H1 (cell line): ENCODE data around the gene NNMT. TPM values are rescaled to one million over a fixed set of nuclear protein-coding genes. Genes with fewer than 3 reads are reported as not detected.

Experiments
- CHD1 ChIP-seq: IDR thresholded peaks from 2 replicates; pipeline ENCODE4 v1.6.1; 2012; ENCODE audit warnings: low read depth, low read length, improper control_type of control experiment
- GTF2F1 ChIP-seq: IDR thresholded peaks from 2 replicates; pipeline ENCODE4 v1.6.1; 2012; ENCODE audit warnings: low read depth, low read length, improper control_type of control experiment, borderline replicate concordance
- HDAC2 ChIP-seq, 2 experiments: fragments of 300-600 bp in 1 of 2; sonication (generic) in 1 of 2; IDR thresholded peaks; 2 replicates each; pipeline ENCODE4 v1.6.1; 2011 to 2012; ENCODE audit warnings: low read depth in 2 of 2, low read length in 2 of 2, mild to moderate bottlenecking in 2 of 2, moderate library complexity in 2 of 2, borderline replicate concordance in 1 of 2, inconsistent platforms in 1 of 2
- SIN3A ChIP-seq, 2 experiments: IDR thresholded peaks in 1 of 2; conservative IDR thresholded peaks in 1 of 2; 2 replicates each; pipeline ENCODE4 v1.6.1; 2011 to 2012; ENCODE audit warnings: low read length in 2 of 2, improper control_type of control experiment in 1 of 2, low read depth in 1 of 2, mild to moderate bottlenecking in 1 of 2
- SRF ChIP-seq: IDR thresholded peaks from 2 replicates; pipeline ENCODE4 v1.6.1; 2011; ENCODE audit warnings: mild to moderate bottlenecking, low read depth, low read length, moderate library complexity
- polyA plus RNA-seq, 7 experiments: library from polyadenylated mRNA; depleted of rRNA in 3 of 7; stranded (reverse) in 5 of 7; unstranded in 2 of 7; fragments of >200 nt in 5 of 7; fragments of 200-250 nt in 2 of 7; gene quantifications; 1 replicate in 5 of 7; 2 replicates in 1 of 7; 4 replicates in 1 of 7; pipeline versions ENCODE4 v1.2.1 to v1.2.3, GENCODE V29; 2011 to 2013; ENCODE audit warnings: missing spikeins in 2 of 7, mixed read lengths in 2 of 7
- total RNA-seq: library from RNA; stranded (reverse); fragmentation: NEBNext Ultra II Directional; extraction: Animal tissue kit (Norgen Biotek cat#: 25700); gene quantifications from 2 replicates; pipeline ENCODE4 v1.2.1, GENCODE V29; 2021
- TF ChIP-seq, protein P1 (sequence below): IDR thresholded peaks from 2 replicates; pipeline ENCODE4 v1.6.1; 2011; ENCODE audit warnings: low read length, improper control_type of control experiment
- TF ChIP-seq, protein P2 (sequence below): fragments of 300-600 bp; sonication (generic); IDR thresholded peaks from 2 replicates; pipeline ENCODE4 v1.7.1; 2012; ENCODE audit warnings: low read length, moderate library complexity, mild to moderate bottlenecking, inconsistent platforms; ENCODE audit not compliant: insufficient replicate concordance

The NNMT gene
- total and polyA plus RNA-seq, 2 of the 8 experiments (the other 6 are each of a cell fraction or from before 2014, with no cell fraction given) = not detected

DNA sequence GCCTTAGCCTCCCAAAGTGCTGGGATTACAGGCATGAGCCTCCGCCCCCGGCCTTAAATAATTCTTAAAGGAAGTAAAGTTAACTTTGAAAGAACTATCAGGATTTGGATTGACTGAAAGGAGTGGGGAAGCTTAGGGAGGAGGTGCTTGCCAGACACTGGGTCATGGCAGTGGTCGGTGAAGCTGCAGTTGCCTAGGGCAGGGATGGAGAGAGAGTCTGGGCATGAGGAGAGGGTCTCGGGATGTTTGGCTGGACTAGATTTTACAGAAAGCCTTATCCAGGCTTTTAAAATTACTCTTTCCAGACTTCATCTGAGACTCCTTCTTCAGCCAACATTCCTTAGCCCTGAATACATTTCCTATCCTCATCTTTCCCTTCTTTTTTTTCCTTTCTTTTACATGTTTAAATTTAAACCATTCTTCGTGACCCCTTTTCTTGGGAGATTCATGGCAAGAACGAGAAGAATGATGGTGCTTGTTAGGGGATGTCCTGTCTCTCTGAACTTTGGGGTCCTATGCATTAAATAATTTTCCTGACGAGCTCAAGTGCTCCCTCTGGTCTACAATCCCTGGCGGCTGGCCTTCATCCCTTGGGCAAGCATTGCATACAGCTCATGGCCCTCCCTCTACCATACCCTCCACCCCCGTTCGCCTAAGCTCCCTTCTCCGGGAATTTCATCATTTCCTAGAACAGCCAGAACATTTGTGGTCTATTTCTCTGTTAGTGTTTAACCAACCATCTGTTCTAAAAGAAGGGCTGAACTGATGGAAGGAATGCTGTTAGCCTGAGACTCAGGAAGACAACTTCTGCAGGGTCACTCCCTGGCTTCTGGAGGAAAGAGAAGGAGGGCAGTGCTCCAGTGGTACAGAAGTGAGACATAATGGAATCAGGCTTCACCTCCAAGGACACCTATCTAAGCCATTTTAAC lies at the start of gene NNMT (continued):
- TF ChIP-seq, protein P1, sequence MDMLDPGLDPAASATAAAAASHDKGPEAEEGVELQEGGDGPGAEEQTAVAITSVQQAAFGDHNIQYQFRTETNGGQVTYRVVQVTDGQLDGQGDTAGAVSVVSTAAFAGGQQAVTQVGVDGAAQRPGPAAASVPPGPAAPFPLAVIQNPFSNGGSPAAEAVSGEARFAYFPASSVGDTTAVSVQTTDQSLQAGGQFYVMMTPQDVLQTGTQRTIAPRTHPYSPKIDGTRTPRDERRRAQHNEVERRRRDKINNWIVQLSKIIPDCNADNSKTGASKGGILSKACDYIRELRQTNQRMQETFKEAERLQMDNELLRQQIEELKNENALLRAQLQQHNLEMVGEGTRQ = no peak
- TF ChIP-seq HDAC2 (IDR thresholded peaks at IDR 0.05; ENCODE audit: borderline replicate concordance in 1 of 2, low read depth in 2 of 2, low read length in 2 of 2) (no peak), SIN3A (conservative IDR thresholded peaks at IDR 0.05 in 1 of 2, IDR thresholded peaks at IDR 0.05 in 1 of 2; ENCODE audit: low read depth in 1 of 2, low read length in 2 of 2) (no peak), CHD1 (no peak), GTF2F1 (no peak), SRF (no peak)
- TF ChIP-seq, protein P2, sequence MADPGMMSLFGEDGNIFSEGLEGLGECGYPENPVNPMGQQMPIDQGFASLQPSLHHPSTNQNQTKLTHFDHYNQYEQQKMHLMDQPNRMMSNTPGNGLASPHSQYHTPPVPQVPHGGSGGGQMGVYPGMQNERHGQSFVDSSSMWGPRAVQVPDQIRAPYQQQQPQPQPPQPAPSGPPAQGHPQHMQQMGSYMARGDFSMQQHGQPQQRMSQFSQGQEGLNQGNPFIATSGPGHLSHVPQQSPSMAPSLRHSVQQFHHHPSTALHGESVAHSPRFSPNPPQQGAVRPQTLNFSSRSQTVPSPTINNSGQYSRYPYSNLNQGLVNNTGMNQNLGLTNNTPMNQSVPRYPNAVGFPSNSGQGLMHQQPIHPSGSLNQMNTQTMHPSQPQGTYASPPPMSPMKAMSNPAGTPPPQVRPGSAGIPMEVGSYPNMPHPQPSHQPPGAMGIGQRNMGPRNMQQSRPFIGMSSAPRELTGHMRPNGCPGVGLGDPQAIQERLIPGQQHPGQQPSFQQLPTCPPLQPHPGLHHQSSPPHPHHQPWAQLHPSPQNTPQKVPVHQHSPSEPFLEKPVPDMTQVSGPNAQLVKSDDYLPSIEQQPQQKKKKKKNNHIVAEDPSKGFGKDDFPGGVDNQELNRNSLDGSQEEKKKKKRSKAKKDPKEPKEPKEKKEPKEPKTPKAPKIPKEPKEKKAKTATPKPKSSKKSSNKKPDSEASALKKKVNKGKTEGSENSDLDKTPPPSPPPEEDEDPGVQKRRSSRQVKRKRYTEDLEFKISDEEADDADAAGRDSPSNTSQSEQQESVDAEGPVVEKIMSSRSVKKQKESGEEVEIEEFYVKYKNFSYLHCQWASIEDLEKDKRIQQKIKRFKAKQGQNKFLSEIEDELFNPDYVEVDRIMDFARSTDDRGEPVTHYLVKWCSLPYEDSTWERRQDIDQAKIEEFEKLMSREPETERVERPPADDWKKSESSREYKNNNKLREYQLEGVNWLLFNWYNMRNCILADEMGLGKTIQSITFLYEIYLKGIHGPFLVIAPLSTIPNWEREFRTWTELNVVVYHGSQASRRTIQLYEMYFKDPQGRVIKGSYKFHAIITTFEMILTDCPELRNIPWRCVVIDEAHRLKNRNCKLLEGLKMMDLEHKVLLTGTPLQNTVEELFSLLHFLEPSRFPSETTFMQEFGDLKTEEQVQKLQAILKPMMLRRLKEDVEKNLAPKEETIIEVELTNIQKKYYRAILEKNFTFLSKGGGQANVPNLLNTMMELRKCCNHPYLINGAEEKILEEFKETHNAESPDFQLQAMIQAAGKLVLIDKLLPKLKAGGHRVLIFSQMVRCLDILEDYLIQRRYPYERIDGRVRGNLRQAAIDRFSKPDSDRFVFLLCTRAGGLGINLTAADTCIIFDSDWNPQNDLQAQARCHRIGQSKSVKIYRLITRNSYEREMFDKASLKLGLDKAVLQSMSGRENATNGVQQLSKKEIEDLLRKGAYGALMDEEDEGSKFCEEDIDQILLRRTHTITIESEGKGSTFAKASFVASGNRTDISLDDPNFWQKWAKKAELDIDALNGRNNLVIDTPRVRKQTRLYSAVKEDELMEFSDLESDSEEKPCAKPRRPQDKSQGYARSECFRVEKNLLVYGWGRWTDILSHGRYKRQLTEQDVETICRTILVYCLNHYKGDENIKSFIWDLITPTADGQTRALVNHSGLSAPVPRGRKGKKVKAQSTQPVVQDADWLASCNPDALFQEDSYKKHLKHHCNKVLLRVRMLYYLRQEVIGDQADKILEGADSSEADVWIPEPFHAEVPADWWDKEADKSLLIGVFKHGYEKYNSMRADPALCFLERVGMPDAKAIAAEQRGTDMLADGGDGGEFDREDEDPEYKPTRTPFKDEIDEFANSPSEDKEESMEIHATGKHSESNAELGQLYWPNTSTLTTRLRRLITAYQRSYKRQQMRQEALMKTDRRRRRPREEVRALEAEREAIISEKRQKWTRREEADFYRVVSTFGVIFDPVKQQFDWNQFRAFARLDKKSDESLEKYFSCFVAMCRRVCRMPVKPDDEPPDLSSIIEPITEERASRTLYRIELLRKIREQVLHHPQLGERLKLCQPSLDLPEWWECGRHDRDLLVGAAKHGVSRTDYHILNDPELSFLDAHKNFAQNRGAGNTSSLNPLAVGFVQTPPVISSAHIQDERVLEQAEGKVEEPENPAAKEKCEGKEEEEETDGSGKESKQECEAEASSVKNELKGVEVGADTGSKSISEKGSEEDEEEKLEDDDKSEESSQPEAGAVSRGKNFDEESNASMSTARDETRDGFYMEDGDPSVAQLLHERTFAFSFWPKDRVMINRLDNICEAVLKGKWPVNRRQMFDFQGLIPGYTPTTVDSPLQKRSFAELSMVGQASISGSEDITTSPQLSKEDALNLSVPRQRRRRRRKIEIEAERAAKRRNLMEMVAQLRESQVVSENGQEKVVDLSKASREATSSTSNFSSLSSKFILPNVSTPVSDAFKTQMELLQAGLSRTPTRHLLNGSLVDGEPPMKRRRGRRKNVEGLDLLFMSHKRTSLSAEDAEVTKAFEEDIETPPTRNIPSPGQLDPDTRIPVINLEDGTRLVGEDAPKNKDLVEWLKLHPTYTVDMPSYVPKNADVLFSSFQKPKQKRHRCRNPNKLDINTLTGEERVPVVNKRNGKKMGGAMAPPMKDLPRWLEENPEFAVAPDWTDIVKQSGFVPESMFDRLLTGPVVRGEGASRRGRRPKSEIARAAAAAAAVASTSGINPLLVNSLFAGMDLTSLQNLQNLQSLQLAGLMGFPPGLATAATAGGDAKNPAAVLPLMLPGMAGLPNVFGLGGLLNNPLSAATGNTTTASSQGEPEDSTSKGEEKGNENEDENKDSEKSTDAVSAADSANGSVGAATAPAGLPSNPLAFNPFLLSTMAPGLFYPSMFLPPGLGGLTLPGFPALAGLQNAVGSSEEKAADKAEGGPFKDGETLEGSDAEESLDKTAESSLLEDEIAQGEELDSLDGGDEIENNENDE = no peak
